Frontal cortex (tissue), 4 donors: Measurements from ENCODE around the gene IRF2BPL. TPM values are rescaled to one million over a fixed set of nuclear protein-coding genes. Genes with fewer than 3 reads are reported as not detected.

ENCODE experiments used
- DNase-seq, 2 donors: peaks; one replicate each; pipeline ENCODE4 v3.0.0; 2012; ENCODE audit warnings: low spot score in 2 of 2
- FAIRE-seq: peaks from 2 replicates; lab custom pipeline; 2012; peaks lifted over from hg19 to GRCh38; lab: Jason Lieb, UNC
- total RNA-seq: library from RNA; depleted of rRNA; stranded (reverse); fragments of >200 nt; gene quantifications from one replicate; pipeline ENCODE4 v1.2.3, GENCODE V29; 2014
- donor health status: control.
- donor health status: control.
- donor health status: control.

Gene IRF2BPL
- total RNA-seq, result 68.9 TPM

GRCh38 chr14:77028384-77029231 is at the start of gene IRF2BPL:
TSS of gene IRF2BPL (minus strand) at chr14:77028708. CDS start at chr14:77027792, 916 bp downstream.
- FAIRE-seq (no peak), DNase-seq (peak; percentile 95 to 96)

GRCh38 chr14:77077040-77077439 is 48.5 kb upstream of the IRF2BPL start:
- FAIRE-seq (no peak), DNase-seq (no peak)

- FAIRE-seq (no peak), DNase-seq (no peak)
Observed at GRCh38 chr14:77076113-77076631, 47.7 kb upstream of the IRF2BPL start.

- FAIRE-seq, result no peak
Observed at GRCh38 chr14:77074969-77075368, 46.5 kb upstream of the IRF2BPL start.

GRCh38 chr14:77071938-77072388 is 43.5 kb upstream of the IRF2BPL start:
- FAIRE-seq, result no peak

More at GRCh38 chr14:77074969-77075368, 46.5 kb upstream of the IRF2BPL start:
- no peak for DNase-seq

GRCh38 chr14:77069551-77069950 is 41.0 kb upstream of the IRF2BPL start:
- FAIRE-seq, result no peak
- no peak for DNase-seq

More at GRCh38 chr14:77071938-77072388, 43.5 kb upstream of the IRF2BPL start:
- DNase-seq, result no peak

- FAIRE-seq (no peak), DNase-seq (no peak)
Observed at GRCh38 chr14:77068517-77069200, 40.2 kb upstream of the IRF2BPL start.

GRCh38 chr14:77067632-77068516 is 39.4 kb upstream of the IRF2BPL start:
- no peak for FAIRE-seq
- peak; percentile 38 to 70 for DNase-seq

GRCh38 chr14:77066578-77067172 is 38.2 kb upstream of the IRF2BPL start:
- no peak for FAIRE-seq
- no peak for DNase-seq

- no peak for DNase-seq
- FAIRE-seq, result no peak
Observed at GRCh38 chr14:77065851-77066577, 37.5 kb upstream of the IRF2BPL start.

- no peak for FAIRE-seq
- DNase-seq, result no peak
Observed at GRCh38 chr14:77064521-77065178, 36.1 kb upstream of the IRF2BPL start.

- no peak for DNase-seq
- FAIRE-seq, result no peak
Observed at GRCh38 chr14:77063571-77064171, 35.2 kb upstream of the IRF2BPL start.

- FAIRE-seq, result no peak
Observed at GRCh38 chr14:77062261-77062660, 33.8 kb upstream of the IRF2BPL start.

GRCh38 chr14:77061630-77062257 is 33.2 kb upstream of the IRF2BPL start:
- FAIRE-seq (no peak), DNase-seq (no peak)

More at GRCh38 chr14:77062261-77062660, 33.8 kb upstream of the IRF2BPL start:
- no peak for DNase-seq

- no peak for FAIRE-seq
- DNase-seq, result peak in 1 of 2 donors; percentile 77
Observed at GRCh38 chr14:77059276-77059915, 30.9 kb upstream of the IRF2BPL start.

GRCh38 chr14:77058785-77059184 is 30.3 kb upstream of the IRF2BPL start:
- DNase-seq (no peak), FAIRE-seq (no peak)

GRCh38 chr14:77058117-77058516 is 29.6 kb upstream of the IRF2BPL start:
- DNase-seq, result no peak
- FAIRE-seq, result no peak
